Gastrocnemius medialis (tissue), 4 donors: ENCODE measurements around the gene ABCA6. TPM values are rescaled to one million over a fixed set of nuclear protein-coding genes. Genes with fewer than 3 reads are reported as not detected.

ENCODE experiments used
- ATAC-seq, 2 donors: fragments of 150-250 bp; one replicate each; pipeline ENCODE4 v1.9.1; 2016
- DNase-seq, 2 donors: peaks; one replicate each; pipeline ENCODE4 v3.0.0-alpha.2; 2019
- H3K27ac ChIP-seq, 4 donors: fragments of 200-600 bp; sonication (generic); 1 replicate in 1 of 4; 2 replicates in 3 of 4; pipeline ENCODE4 v1.5.1; 2016 to 2018; ENCODE audit warnings: mild to moderate bottlenecking in 2 of 4, moderate library complexity in 1 of 4
- H3K27me3 ChIP-seq, 3 donors: fragments of 200-600 bp; sonication (generic) in 2 of 3; 1 replicate in 1 of 3; 2 replicates in 2 of 3; pipeline versions ENCODE4 v1.5.1 to v1.6.0; 2016 to 2019; ENCODE audit warnings: mild to moderate bottlenecking in 1 of 3, moderate library complexity in 1 of 3
- H3K36me3 ChIP-seq, 2 donors: fragments of 200-600 bp; sonication (generic) in 1 of 2; one replicate each; pipeline ENCODE4 v1.5.1; 2017 to 2018
- H3K4me1 ChIP-seq, 2 donors: fragments of 200-600 bp; sonication (generic) in 1 of 2; one replicate each; pipeline ENCODE4 v1.5.1; 2016 to 2017; ENCODE audit warnings: mild to moderate bottlenecking in 2 of 2
- H3K4me3 ChIP-seq, 4 donors: fragments of 200-600 bp; sonication (generic) in 3 of 4; 1 replicate in 1 of 4; 2 replicates in 3 of 4; pipeline ENCODE4 v1.5.1; 2016 to 2019; ENCODE audit warnings: mild to moderate bottlenecking in 2 of 4
- H3K9me3 ChIP-seq, 3 donors: fragments of 200-600 bp; sonication (generic) in 2 of 3; 1 replicate in 1 of 3; 2 replicates in 2 of 3; pipeline ENCODE4 v1.5.1; 2016 to 2019
- POLR2A ChIP-seq, 2 donors: fragments of 450-650 bp; IDR thresholded peaks; one replicate each; pipeline ENCODE4 v1.6.1; 2017; ENCODE audit warnings: antibody characterized with exemption in 2 of 2, mild to moderate bottlenecking in 2 of 2, moderate library complexity in 2 of 2
- in situ Hi-C, 4 donors: fragments of 200-750 bp; cut with MboI; loops; one replicate each; pipeline versions ENCODE4 v1.15.0 to v1.8.0; 2017; ENCODE audit warnings: low sequenced_read_pairs in 4 of 4
- intact Hi-C: fragments of 100-400 bp; cut with DNase I; formaldehyde crosslinking; loops from one replicate; pipeline ENCODE4 v1.15.1; 2023; ENCODE audit warnings: low total_unique reads
- total RNA-seq, 4 donors: library from RNA; depleted of rRNA; stranded (reverse); fragments of >200 nt; gene quantifications; one replicate each; pipeline versions ENCODE4 v1.1.0 to v1.2.3, GENCODE V29; 2016
- TF ChIP-seq, protein P1 (sequence below), 5 experiments: fragments of 450-650 bp in 3 of 5; fragments of 200-600 bp in 2 of 5; sonication (generic) in 2 of 5; IDR thresholded peaks in 4 of 5; conservative IDR thresholded peaks in 1 of 5; 1 replicate in 4 of 5; 2 replicates in 1 of 5; pipeline ENCODE4 v1.5.1; 2016 to 2019; ENCODE audit warnings: antibody characterized with exemption in 5 of 5, mild to moderate bottlenecking in 3 of 5, moderate library complexity in 3 of 5

ABCA6 gene
- total RNA-seq, 4 donors from 2014 or later: 12.8 to 82.3 (median 15.7) TPM

DNA sequence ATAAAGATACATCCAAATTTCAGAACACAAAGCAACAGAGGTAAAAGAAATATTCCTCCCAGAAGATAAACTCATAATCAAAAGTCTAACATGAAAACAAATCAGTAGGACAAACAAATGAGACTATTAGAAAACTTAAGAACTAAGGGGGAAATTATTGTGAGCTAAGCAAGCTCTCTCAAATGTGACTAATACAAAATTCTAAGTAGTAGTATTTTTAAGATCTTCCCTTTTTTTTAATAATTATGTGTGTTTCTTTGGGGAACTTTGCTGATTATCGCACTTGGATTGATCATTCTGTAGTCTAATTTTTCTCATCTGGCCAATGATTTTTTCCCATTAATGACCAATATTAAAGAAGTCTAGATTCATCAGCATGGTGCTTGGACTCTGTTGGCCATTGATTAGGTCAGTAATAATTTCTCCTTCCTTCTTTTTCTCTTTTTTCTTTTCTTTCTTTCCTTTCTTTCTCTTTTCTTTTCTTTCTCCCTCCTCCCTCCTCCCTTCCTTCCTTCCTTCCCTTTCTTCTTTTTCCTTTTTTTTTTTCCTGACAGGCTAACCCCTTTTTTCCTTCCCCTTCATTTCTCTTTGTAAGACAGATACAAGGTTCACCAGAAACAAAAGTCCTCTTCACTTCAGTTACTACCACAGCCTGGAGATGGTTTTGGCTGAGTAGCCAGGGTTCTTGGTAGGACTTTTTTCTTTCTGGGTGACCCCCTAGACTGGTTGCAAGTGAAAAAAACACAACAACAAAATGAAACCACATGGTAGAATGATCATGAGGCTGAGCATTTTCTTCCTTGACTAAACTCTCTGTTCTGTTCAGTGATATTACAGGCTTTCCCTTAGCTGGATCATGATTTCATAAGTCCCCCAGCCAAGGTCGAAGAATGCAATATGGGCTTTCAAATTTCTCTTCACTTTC lies 2.9 kb upstream of the ABCA6 start:
- Histone ChIP-seq H3K27me3 (no peaks in the 10 kb centered on the region), H3K4me3 (no peak overlapping the region), H3K27ac (peak overlapping the region in 2 of 4 donors; percentile 24 to 26), H3K9me3 (no peaks in the 10 kb centered on the region), H3K4me1 (peaks cover 0 to 7% of the 10 kb centered on the region in 2 donors), H3K36me3 (peaks cover 0 to 20% of the 10 kb centered on the region in 2 donors)
- no peak for TF ChIP-seq POLR2A (IDR thresholded peaks at IDR 0.05)
- TF ChIP-seq, protein P1, sequence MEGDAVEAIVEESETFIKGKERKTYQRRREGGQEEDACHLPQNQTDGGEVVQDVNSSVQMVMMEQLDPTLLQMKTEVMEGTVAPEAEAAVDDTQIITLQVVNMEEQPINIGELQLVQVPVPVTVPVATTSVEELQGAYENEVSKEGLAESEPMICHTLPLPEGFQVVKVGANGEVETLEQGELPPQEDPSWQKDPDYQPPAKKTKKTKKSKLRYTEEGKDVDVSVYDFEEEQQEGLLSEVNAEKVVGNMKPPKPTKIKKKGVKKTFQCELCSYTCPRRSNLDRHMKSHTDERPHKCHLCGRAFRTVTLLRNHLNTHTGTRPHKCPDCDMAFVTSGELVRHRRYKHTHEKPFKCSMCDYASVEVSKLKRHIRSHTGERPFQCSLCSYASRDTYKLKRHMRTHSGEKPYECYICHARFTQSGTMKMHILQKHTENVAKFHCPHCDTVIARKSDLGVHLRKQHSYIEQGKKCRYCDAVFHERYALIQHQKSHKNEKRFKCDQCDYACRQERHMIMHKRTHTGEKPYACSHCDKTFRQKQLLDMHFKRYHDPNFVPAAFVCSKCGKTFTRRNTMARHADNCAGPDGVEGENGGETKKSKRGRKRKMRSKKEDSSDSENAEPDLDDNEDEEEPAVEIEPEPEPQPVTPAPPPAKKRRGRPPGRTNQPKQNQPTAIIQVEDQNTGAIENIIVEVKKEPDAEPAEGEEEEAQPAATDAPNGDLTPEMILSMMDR (IDR thresholded peaks at IDR 0.05 in 4 of 5, conservative IDR thresholded peaks at IDR 0.05 in 1 of 5): no peak
- in situ Hi-C loops (no loop called here), intact Hi-C loops (loop anchor here (10.0 kb wide), 1 partner anchor 370 kb away; no protein-coding TSS in a partner anchor)
- DNase-seq (no peak), ATAC-seq (no peak)

DNA sequence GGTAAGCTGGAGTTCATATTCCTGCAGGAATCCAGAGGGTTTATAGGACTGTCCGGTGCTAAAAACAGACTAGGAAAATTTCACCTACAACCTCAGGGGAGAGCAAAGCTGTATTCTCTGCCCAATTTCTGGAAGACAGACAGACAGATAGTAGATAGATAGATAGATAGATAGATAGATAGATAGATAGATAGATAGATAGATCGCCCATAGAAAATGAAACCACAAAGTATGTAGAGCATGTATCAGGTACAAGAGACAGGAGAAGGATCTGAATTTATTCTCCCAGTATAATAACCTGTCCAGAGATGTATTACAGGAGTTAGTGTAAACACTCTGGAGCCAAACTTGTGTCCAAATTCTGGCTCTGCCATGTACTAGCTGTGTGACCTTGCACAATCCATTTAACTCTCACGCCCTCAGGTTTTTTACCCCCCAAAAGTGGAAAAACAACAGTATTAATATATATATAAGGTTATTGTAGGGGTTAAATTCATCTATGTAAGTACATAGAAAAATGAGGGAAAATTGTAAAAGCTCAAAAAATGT lies 2.1 kb upstream of the ABCA6 start:
- no peaks in the 10 kb centered on the region for H3K9me3 ChIP-seq
- in situ Hi-C loops: no loop called here
- no peak overlapping the region for H3K4me3 ChIP-seq
- intact Hi-C loops: loop anchor here (10.0 kb wide), 1 partner anchor 369 kb away; no protein-coding TSS in a partner anchor
- peak overlapping the region; percentile 20 to 71 (median 44) for H3K27ac ChIP-seq
- TF ChIP-seq POLR2A (IDR thresholded peaks at IDR 0.05): no peak
- TF ChIP-seq, protein P1 (IDR thresholded peaks at IDR 0.05 in 4 of 5, conservative IDR thresholded peaks at IDR 0.05 in 1 of 5): no peak
- H3K4me1 ChIP-seq: peaks cover 0 to 7% of the 10 kb centered on the region in 2 donors
- ATAC-seq: peak in 1 of 2 donors; percentile 43
- H3K27me3 ChIP-seq: no peaks in the 10 kb centered on the region
- no peak for DNase-seq
- H3K36me3 ChIP-seq: peaks cover 0 to 16% of the 10 kb centered on the region in 2 donors

DNA sequence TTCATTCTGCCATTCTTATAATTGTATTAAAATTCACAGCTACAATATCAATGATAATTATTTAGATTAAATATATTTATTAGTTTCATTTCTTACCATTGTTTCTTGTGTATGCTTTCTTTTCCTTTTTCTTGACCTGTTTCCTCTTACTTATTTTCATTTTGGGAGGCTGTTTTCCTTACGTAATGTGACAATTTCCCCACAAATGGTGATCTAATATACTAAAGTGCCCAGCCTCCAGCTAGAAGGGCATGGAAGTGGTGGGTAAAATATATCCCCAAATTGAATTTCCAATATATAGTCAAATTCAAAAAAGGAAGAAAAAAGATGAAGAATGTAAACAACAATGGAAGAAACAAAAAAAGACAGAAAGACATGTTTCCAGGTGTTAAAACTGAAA lies 1.5 kb upstream of the ABCA6 start:
- ATAC-seq (no peak), DNase-seq (no peak)
- H3K9me3 ChIP-seq: no peaks in the 10 kb centered on the region
- H3K36me3 ChIP-seq: peaks cover 0 to 17% of the 10 kb centered on the region in 2 donors
- TF ChIP-seq, protein P1 (IDR thresholded peaks at IDR 0.05 in 4 of 5, conservative IDR thresholded peaks at IDR 0.05 in 1 of 5): no peak
- no peak for TF ChIP-seq POLR2A (IDR thresholded peaks at IDR 0.05)
- no peaks in the 10 kb centered on the region for H3K27me3 ChIP-seq
- H3K27ac ChIP-seq: peak overlapping the region; percentile 20 to 71 (median 44)
- H3K4me3 ChIP-seq: no peak overlapping the region
- H3K4me1 ChIP-seq: peaks cover 0 to 7% of the 10 kb centered on the region in 2 donors
- intact Hi-C loops (loop anchor here (10.0 kb wide), 1 partner anchor 368 kb away; no protein-coding TSS in a partner anchor), in situ Hi-C loops (no loop called here)

DNA sequence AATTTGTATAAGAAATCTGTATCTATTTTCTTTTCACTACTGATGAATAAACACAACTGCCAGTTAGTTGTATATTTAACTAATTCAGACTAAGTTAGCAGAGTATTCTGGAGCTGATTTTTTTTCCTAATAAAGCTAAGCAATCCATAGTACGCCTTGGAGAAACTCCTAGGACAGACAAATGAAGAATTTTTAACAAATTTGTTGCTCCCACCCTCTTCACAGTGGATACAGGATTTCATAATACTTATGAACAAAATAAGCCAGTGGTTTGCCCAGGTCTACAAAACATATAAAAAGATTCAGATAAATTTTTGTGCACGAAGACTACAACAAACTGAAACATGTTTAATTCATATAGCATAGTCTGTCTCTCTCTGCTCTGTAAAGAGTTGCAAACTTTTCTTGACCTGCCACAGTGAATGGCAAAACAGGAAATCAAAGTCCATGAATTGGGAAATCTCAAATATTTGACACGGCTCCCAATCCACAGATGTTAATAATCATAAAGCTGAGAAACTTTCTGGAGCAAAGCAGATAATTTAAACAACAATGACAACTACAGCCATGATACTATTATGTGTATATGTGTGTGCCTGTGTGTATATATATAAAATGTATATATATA lies 594 bp upstream of the ABCA6 start:
- peak overlapping the region; percentile 40 to 71 (median 44) for H3K27ac ChIP-seq
- ATAC-seq (peak; percentile 46 to 68), DNase-seq (no peak)
- in situ Hi-C loops (no loop called here), intact Hi-C loops (loop anchor here (10.0 kb wide), 1 partner anchor 367 kb away; no protein-coding TSS in a partner anchor)
- H3K4me1 ChIP-seq: peaks cover 0 to 7% of the 10 kb centered on the region in 2 donors
- peak overlapping the region in 3 of 4 donors; percentile 29 to 42 (median 34) for H3K4me3 ChIP-seq
- H3K36me3 ChIP-seq: peaks cover 0 to 17% of the 10 kb centered on the region in 2 donors
- no peaks in the 10 kb centered on the region for H3K9me3 ChIP-seq
- TF ChIP-seq, protein P1 (IDR thresholded peaks at IDR 0.05 in 4 of 5, conservative IDR thresholded peaks at IDR 0.05 in 1 of 5): no peak
- TF ChIP-seq POLR2A (IDR thresholded peaks at IDR 0.05): no peak
- H3K27me3 ChIP-seq: no peaks in the 10 kb centered on the region
